K562 (cell line): ENCODE measurements around the gene MRPS26. TPM values are rescaled to one million over a fixed set of nuclear protein-coding genes. Genes with fewer than 3 reads are reported as not detected.

Experiments
- ATAC-seq: fragments of 200-7000 bp; cut with Tn5 transposase; 3 replicates; pipeline ENCODE4 v1.9.1; 2020; ENCODE audit warnings: moderate library complexity
- BruUV-seq: library from RNA; stranded (reverse); fragments of 400-500 nt; replicated peaks from 2 replicates; lab custom pipeline; 2021; lab: Mats Ljungman, UMichigan
- CTCF ChIA-PET: fragments of 300-600 bp; formaldehyde crosslinking; extraction: SDS; loops from one replicate; lab custom pipeline; 2021; ENCODE audit warnings: low intra/inter-chr PET ratio; lab: Yijun Ruan, JAX
- POLR2A ChIA-PET: fragments of 300-600, 350-650 bp; sonication (Branson Sonifier 250); formaldehyde crosslinking; extraction: SDS; loops from one replicate; lab custom pipeline; 2021; ENCODE audit warnings: antibody characterized with exemption, inconsistent platforms; lab: Yijun Ruan, JAX
- DNase-seq, 4 experiments: peaks; one replicate each; pipeline versions ENCODE4 v3.0.0 to v3.0.0-alpha.2; 2011 to 2018; ENCODE audit warnings: low spot score in 3 of 4, mixed read lengths in 3 of 4; ENCODE audit errors: extremely low read depth in 1 of 4
- FAIRE-seq: peaks from 2 replicates; lab custom pipeline; 2011; peaks lifted over from hg19 to GRCh38; lab: Jason Lieb, UNC
- H2AFZ ChIP-seq: 2 replicates; pipeline ENCODE4 v1.6.0; 2011; ENCODE audit warnings: low read depth, low read length, control low read depth, inconsistent platforms
- H3K27ac ChIP-seq: fragments of 200-600 bp; 3 replicates; pipeline ENCODE4 v1.8.0; 2011; ENCODE audit warnings: low read depth, mild to moderate bottlenecking, control low read depth, inconsistent platforms, low read length, moderate library complexity, mixed read lengths; ENCODE audit errors: extremely low read depth
- H3K27me3 ChIP-seq, 2 experiments: fragments of 300-600 bp in 1 of 2; 2 replicates in 1 of 2; 3 replicates in 1 of 2; pipeline versions ENCODE4 v1.6.0 to v1.8.0; 2011; ENCODE audit warnings: inconsistent platforms in 2 of 2, low read length in 2 of 2, mild to moderate bottlenecking in 1 of 2, mixed read lengths in 1 of 2, moderate library complexity in 1 of 2; ENCODE audit not compliant: control insufficient read depth in 2 of 2, insufficient read depth in 2 of 2
- H3K36me3 ChIP-seq: fragments of 300-600 bp; 3 replicates; pipeline ENCODE4 v1.8.0; 2011; ENCODE audit warnings: mild to moderate bottlenecking, low read length, inconsistent platforms; ENCODE audit not compliant: control insufficient read depth, insufficient read depth
- H3K4me1 ChIP-seq, 2 experiments: fragments of 200-600 bp in 1 of 2; replicated peaks in 1 of 2; 2 replicates in 1 of 2; 3 replicates in 1 of 2; pipeline versions ENCODE4 v1.5.1 to v1.8.0; 2011; ENCODE audit warnings: inconsistent platforms in 2 of 2, low read length in 2 of 2, mild to moderate bottlenecking in 1 of 2, mixed read lengths in 1 of 2, moderate library complexity in 1 of 2; ENCODE audit not compliant: control insufficient read depth in 2 of 2, insufficient read depth in 2 of 2
- H3K4me2 ChIP-seq: 2 replicates; pipeline ENCODE4 v1.6.1; 2011; ENCODE audit warnings: low read length, control low read depth, inconsistent platforms, mixed read lengths; ENCODE audit not compliant: insufficient read depth
- H3K4me3 ChIP-seq: fragments of 200-600 bp; sonication (generic), shearing (Covaris generic); 2 replicates; pipeline ENCODE4 v1.5.1; 2016; ENCODE audit warnings: control low read depth, inconsistent platforms
- H3K79me2 ChIP-seq: fragments of 200-600 bp; 3 replicates; pipeline ENCODE4 v1.8.0; 2011; ENCODE audit warnings: low read length, inconsistent platforms; ENCODE audit not compliant: control insufficient read depth, insufficient read depth
- H3K9ac ChIP-seq, 2 experiments: 2 replicates each; pipeline versions ENCODE4 v1.6.0 to v1.6.1; 2011; ENCODE audit warnings: low read depth in 2 of 2, low read length in 2 of 2, control low read depth in 1 of 2, inconsistent platforms in 1 of 2, mild to moderate bottlenecking in 1 of 2, mixed read lengths in 1 of 2; ENCODE audit not compliant: insufficient read depth in 1 of 2
- H3K9me1 ChIP-seq: one replicate; pipeline ENCODE4 v1.6.0; 2011; ENCODE audit warnings: inconsistent platforms, mild to moderate bottlenecking, low read length, moderate library complexity; ENCODE audit not compliant: control insufficient read depth, insufficient read depth
- H3K9me3 ChIP-seq: replicated peaks from 2 replicates; pipeline ENCODE4 v1.5.1; 2011; ENCODE audit warnings: low read depth, low read length, inconsistent platforms; ENCODE audit not compliant: control insufficient read depth, insufficient read depth
- H4K20me1 ChIP-seq: replicated peaks from 2 replicates; pipeline ENCODE4 v1.6.1; 2011; ENCODE audit warnings: low read length, inconsistent platforms, mixed read lengths; ENCODE audit not compliant: control insufficient read depth, insufficient read depth
- POLR2H ChIP-seq: IDR thresholded peaks from 2 replicates; pipeline ENCODE4 v1.6.1; 2016; ENCODE audit warnings: missing genetic modification characterization, low read depth, mild to moderate bottlenecking, control low read depth, missing compliant biosample characterization, moderate library complexity
- RAD21 ChIP-seq, 2 experiments: fragments of 250-450 bp in 1 of 2; fragments of 450-650 bp in 1 of 2; sonication (Bioruptor Pico) in 1 of 2; formaldehyde crosslinking in 1 of 2; IDR thresholded peaks in 1 of 2; conservative IDR thresholded peaks in 1 of 2; 2 replicates each; pipeline versions ENCODE4 v1.4.0 to v1.8.0; 2020 to 2022; ENCODE audit warnings: mild to moderate bottlenecking in 2 of 2, moderate library complexity in 1 of 2
- RUNX1 ChIP-seq: sonication (generic); IDR thresholded peaks from 2 replicates; pipeline ENCODE4 v1.6.1; 2016; ENCODE audit warnings: antibody characterized with exemption, low read depth
- TCF3 ChIP-seq: sonication (generic); formaldehyde crosslinking; IDR thresholded peaks from 2 replicates; pipeline ENCODE4 v1.4.0; 2020; ENCODE audit warnings: mild to moderate bottlenecking, missing genetic modification reagents
- TCFL5 ChIP-seq: fragments of 250-450 bp; sonication (Bioruptor Pico); conservative IDR thresholded peaks from 2 replicates; pipeline ENCODE4 v1.6.1; 2021; ENCODE audit warnings: mild to moderate bottlenecking, moderate library complexity, matching md5 sums
- XRCC3 ChIP-seq: fragments of 450-650 bp; IDR thresholded peaks from 2 replicates; pipeline ENCODE4 v1.6.1; 2017; ENCODE audit warnings: mild to moderate bottlenecking, moderate library complexity
- ZBTB7A ChIP-seq: IDR thresholded peaks from 2 replicates; pipeline ENCODE4 v1.6.1; 2011; ENCODE audit warnings: low read depth, mild to moderate bottlenecking, low read length, moderate library complexity, borderline replicate concordance; ENCODE audit not compliant: control insufficient read depth
- ZNF384 ChIP-seq: IDR thresholded peaks from 2 replicates; pipeline ENCODE4 v1.6.1; 2012; ENCODE audit warnings: low read depth, low read length, improper control_type of control experiment
- ZNF551 ChIP-seq: fragments of 250-450 bp; sonication (Bioruptor Pico); IDR thresholded peaks from 2 replicates; pipeline ENCODE4 v1.5.0; 2021; ENCODE audit warnings: mild to moderate bottlenecking, moderate library complexity
- ZSCAN29 ChIP-seq: fragments of 450-650 bp; IDR thresholded peaks from 2 replicates; pipeline ENCODE4 v1.6.1; 2017
- WGBS: fragments of 100-300 bp; shearing (Covaris generic); methylation state at CpG from one replicate; pipeline ENCODE4 v1.1.6; 2016; ENCODE audit warnings: low coverage, mixed read lengths; ENCODE audit not compliant: insufficient coverage; ENCODE audit errors: missing lambda C conversion rate; 5-methylcytosine and 5-hydroxymethylcytosine counted together
- in situ Hi-C: fragments of 300-500 bp; cut with MboI; formaldehyde crosslinking; loops from 4 replicates; pipeline ENCODE4 v1.15.0; 2018; ENCODE audit warnings: inconsistent platforms, mixed read lengths
- intact Hi-C: fragments of 100-400 bp; cut with micrococcal nuclease; formaldehyde crosslinking; loops from 2 replicates; pipeline ENCODE4 v1.14.2; 2022
- polyA plus RNA-seq, 8 experiments: library from polyadenylated mRNA; depleted of rRNA in 4 of 8; stranded (reverse) in 5 of 8; unstranded in 3 of 8; fragments of >200 nt; fragmentation: Nextera tagmentation in 2 of 8; fragmentation: Illumina TruSeq in 1 of 8; extraction: Ambion mirVana in 2 of 8; extraction: Trizol in 1 of 8; gene quantifications; 2 replicates each; pipeline versions ENCODE4 v1.2.1 to v1.2.3, GENCODE V29; 2011 to 2014; ENCODE audit warnings: inconsistent platforms in 1 of 8, missing spikeins in 1 of 8
- total RNA-seq, 7 experiments: library from RNA; depleted of rRNA in 6 of 7; stranded (reverse); fragments of >200 nt in 6 of 7; fragmentation: Illumina TruSeq in 2 of 7; extraction: Trizol in 2 of 7; gene quantifications; 2 replicates each; pipeline versions ENCODE4 v1.2.1 to v1.2.3, GENCODE V29; 2011 to 2021; ENCODE audit warnings: low replicate concordance in 1 of 7
- TF ChIP-seq, protein P1 (sequence below): fragments of 250-450 bp; sonication (Bioruptor Pico); IDR thresholded peaks from 2 replicates; pipeline ENCODE4 v1.4.0; 2020
- TF ChIP-seq, protein P2 (sequence below), 2 experiments: fragments of 450-650 bp in 1 of 2; sonication (generic) in 1 of 2; formaldehyde crosslinking; conservative IDR thresholded peaks; 2 replicates each; pipeline versions ENCODE4 v1.4.0 to v1.8.1; 2020 to 2022; ENCODE audit warnings: mild to moderate bottlenecking in 1 of 2, missing genetic modification reagents in 1 of 2
- TF ChIP-seq, protein P3 (sequence below), 3 experiments: IDR thresholded peaks in 2 of 3; conservative IDR thresholded peaks in 1 of 3; 2 replicates each; pipeline ENCODE4 v1.5.1; 2011 to 2012; ENCODE audit warnings: low read length in 3 of 3, mild to moderate bottlenecking in 3 of 3, control low read depth in 2 of 3, improper control_type of control experiment in 1 of 3, inconsistent platforms in 1 of 3, low read depth in 1 of 3, mixed read lengths in 1 of 3, moderate library complexity in 1 of 3; ENCODE audit not compliant: insufficient read depth in 2 of 3

MRPS26 gene
- total and polyA plus RNA-seq, 9 of the 15 experiments (the other 6 are each of a cell fraction or from before 2014, with no cell fraction given), result 2.7 to 70.5 (median 28.8) TPM

GRCh38 chr20:3000852-3001523 lies 44.9 kb upstream of the MRPS26 start:
- WGBS, result 50% methylated on average over 7 of the region's 7 CpGs
- Histone ChIP-seq H3K79me2 (no peaks in the 10 kb centered on the region), H4K20me1 (no peaks in the 10 kb centered on the region), H3K27ac (no peak overlapping the region), H3K27me3 (no peaks in the 10 kb centered on the region), H3K4me3 (no peak overlapping the region), H3K36me3 (peaks cover 26% of the 10 kb centered on the region), H3K9me3 (no peaks in the 10 kb centered on the region), H2AFZ (no peak overlapping the region), H3K9me1 (no peaks in the 10 kb centered on the region), H3K4me1 (no peaks in the 10 kb centered on the region), H3K9ac (no peak overlapping the region), H3K4me2 (no peak overlapping the region)
- ChIA-PET POLR2A (no interaction called here), CTCF (interaction anchor here (0.7 to 1.9 kb wide), 4 partner anchors 87 to 245 kb away, joined by 3 to 9 read pairs (median 3); no protein-coding TSS in a partner anchor)
- intact Hi-C loops, result loop anchor here (1.0 to 5.0 kb wide), 3 partner anchors 87 to 244 kb away; partner anchors contain the start of gene PTPRA
- in situ Hi-C loops, result no loop called here
- BruUV-seq, result no TSS peak
- DNase-seq (peak; percentile 16 to 59 (median 20)), FAIRE-seq (peak; percentile 80), ATAC-seq (peak; percentile 88)
- TF ChIP-seq POLR2H (tag) (no peak), ZNF384 (0 out of 2 replicates have a peak, but pooled peaks have one; percentile 22), RAD21 (CRISPR knock-in tag; conservative IDR thresholded peaks at IDR 0.05 in 1 of 2, IDR thresholded peaks at IDR 0.05 in 1 of 2) (peak; percentile 42 to 68), ZBTB7A (no peak), XRCC3 (no peak), ZNF551 (CRISPR knock-in tag) (no peak), TCFL5 (CRISPR knock-in tag) (no peak), RUNX1 (no peak), TCF3 (CRISPR knock-in tag) (no peak), ZSCAN29 (no peak)
- TF ChIP-seq, protein P1, sequence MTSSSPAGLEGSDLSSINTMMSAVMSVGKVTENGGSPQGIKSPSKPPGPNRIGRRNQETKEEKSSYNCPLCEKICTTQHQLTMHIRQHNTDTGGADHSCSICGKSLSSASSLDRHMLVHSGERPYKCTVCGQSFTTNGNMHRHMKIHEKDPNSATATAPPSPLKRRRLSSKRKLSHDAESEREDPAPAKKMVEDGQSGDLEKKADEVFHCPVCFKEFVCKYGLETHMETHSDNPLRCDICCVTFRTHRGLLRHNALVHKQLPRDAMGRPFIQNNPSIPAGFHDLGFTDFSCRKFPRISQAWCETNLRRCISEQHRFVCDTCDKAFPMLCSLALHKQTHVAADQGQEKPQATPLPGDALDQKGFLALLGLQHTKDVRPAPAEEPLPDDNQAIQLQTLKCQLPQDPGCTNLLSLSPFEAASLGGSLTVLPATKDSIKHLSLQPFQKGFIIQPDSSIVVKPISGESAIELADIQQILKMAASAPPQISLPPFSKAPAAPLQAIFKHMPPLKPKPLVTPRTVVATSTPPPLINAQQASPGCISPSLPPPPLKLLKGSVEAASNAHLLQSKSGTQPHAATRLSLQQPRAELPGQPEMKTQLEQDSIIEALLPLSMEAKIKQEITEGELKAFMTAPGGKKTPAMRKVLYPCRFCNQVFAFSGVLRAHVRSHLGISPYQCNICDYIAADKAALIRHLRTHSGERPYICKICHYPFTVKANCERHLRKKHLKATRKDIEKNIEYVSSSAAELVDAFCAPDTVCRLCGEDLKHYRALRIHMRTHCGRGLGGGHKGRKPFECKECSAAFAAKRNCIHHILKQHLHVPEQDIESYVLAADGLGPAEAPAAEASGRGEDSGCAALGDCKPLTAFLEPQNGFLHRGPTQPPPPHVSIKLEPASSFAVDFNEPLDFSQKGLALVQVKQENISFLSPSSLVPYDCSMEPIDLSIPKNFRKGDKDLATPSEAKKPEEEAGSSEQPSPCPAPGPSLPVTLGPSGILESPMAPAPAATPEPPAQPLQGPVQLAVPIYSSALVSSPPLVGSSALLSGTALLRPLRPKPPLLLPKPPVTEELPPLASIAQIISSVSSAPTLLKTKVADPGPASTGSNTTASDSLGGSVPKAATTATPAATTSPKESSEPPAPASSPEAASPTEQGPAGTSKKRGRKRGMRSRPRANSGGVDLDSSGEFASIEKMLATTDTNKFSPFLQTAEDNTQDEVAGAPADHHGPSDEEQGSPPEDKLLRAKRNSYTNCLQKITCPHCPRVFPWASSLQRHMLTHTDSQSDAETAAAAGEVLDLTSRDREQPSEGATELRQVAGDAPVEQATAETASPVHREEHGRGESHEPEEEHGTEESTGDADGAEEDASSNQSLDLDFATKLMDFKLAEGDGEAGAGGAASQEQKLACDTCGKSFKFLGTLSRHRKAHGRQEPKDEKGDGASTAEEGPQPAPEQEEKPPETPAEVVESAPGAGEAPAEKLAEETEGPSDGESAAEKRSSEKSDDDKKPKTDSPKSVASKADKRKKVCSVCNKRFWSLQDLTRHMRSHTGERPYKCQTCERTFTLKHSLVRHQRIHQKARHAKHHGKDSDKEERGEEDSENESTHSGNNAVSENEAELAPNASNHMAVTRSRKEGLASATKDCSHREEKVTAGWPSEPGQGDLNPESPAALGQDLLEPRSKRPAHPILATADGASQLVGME (CRISPR knock-in tag), result no peak
- TF ChIP-seq, protein P2, sequence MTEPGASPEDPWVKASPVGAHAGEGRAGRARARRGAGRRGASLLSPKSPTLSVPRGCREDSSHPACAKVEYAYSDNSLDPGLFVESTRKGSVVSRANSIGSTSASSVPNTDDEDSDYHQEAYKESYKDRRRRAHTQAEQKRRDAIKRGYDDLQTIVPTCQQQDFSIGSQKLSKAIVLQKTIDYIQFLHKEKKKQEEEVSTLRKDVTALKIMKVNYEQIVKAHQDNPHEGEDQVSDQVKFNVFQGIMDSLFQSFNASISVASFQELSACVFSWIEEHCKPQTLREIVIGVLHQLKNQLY (CRISPR knock-in tag; conservative IDR thresholded peaks at IDR 0.05), result no peak
- TF ChIP-seq, protein P3, sequence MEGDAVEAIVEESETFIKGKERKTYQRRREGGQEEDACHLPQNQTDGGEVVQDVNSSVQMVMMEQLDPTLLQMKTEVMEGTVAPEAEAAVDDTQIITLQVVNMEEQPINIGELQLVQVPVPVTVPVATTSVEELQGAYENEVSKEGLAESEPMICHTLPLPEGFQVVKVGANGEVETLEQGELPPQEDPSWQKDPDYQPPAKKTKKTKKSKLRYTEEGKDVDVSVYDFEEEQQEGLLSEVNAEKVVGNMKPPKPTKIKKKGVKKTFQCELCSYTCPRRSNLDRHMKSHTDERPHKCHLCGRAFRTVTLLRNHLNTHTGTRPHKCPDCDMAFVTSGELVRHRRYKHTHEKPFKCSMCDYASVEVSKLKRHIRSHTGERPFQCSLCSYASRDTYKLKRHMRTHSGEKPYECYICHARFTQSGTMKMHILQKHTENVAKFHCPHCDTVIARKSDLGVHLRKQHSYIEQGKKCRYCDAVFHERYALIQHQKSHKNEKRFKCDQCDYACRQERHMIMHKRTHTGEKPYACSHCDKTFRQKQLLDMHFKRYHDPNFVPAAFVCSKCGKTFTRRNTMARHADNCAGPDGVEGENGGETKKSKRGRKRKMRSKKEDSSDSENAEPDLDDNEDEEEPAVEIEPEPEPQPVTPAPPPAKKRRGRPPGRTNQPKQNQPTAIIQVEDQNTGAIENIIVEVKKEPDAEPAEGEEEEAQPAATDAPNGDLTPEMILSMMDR (IDR thresholded peaks at IDR 0.05 in 2 of 3, conservative IDR thresholded peaks at IDR 0.05 in 1 of 3; ENCODE audit: insufficient read depth in 2 of 3, low read depth in 1 of 3, low read length in 3 of 3), result peak in 2 of 3 experiments; percentile 49 to 60; a peak in 4 of 6 replicates
